DMS 273 (cell line): ENCODE results near the gene PPDPF.
A peak's percentile ranks its signal among the peaks of the same experiment; 100 is the strongest.

Experiments used
- DNase-seq: peaks from one replicate; lab custom pipeline; 2025; ENCODE audit not compliant: unreplicated experiment; lab: John Stamatoyannopoulos, UW

Gene PPDPF

DNA sequence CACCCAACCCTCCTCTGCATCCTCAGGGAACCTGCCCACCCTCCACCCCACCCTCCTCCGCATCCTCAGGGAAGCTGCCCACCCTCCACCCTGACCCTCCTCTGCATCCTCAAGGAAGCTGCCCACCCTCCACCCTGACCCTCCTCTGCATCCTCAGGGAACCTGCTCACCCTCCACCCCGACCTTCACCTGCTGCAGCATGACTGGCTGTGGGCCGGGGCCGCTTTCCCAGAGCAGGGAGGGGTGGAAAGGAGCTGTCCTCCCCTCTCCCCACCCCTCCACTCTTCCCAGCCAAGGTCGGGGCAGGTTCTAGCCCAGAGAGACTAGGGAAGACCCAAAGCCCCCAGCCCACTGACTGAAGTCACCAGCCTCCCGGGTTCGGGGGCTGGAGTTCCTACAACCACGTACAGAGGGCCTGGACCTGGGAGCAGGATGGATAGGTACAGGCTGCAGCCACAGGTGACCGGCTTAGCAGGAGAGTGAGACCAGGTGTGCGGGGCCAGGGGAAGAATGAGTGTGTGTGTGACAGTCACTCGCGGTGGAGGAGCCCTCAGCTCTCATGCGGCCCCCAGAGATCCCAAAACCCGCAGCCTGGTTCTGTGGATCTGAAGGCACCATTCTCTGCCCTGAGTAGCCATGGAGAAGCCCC lies 33.3 kb upstream of the PPDPF start:
- DNase-seq = no peak

GRCh38 chr20:63487781-63488241 lies 32.8 kb upstream of the PPDPF start:
- DNase-seq = no peak

DNA sequence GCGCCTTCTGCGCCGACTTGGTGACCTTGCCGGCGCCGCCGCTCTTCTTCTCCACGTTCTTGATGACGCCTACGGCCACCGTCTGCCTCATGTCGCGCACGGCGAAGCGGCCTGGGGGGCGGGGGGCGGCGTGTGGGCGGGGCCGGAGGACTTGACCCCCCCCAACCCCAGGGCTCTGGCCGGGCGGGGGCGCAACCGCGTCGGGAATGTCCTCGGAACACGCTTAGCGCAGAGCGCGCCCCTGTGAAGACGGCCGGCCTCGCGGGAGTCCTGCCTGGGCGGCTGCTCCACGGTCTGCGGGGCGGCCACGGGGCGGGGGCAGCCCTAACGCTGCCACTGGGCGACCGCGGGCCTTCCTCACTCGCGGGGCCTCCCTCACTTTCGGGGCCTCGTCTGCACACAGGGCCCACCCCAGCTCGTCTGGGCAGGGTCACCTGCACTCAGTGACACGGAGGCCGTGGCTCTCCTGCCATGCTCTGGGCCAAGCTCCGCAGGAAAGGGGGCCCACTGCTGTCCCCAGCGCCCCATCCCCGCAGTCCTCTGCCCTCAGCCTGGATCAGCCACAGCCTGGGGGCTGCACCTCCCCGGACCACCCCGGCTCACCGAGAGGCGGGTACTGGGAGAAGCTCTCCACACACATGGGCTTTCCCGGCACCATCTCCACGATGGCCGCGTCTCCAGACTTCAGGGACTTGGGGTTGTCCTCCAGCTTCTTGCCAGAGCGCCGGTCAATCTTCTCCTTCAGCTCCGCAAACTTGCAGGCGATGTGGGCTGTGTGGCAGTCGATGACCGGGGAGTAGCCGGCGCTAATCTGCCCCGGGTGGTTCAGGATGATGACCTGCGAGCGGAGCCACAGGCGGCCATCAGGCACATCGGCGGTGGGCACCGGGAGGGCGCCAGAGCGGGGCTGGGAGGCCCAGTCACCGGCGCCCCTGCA lies 32.0 kb upstream of the PPDPF start:
- no peak for DNase-seq

DNA sequence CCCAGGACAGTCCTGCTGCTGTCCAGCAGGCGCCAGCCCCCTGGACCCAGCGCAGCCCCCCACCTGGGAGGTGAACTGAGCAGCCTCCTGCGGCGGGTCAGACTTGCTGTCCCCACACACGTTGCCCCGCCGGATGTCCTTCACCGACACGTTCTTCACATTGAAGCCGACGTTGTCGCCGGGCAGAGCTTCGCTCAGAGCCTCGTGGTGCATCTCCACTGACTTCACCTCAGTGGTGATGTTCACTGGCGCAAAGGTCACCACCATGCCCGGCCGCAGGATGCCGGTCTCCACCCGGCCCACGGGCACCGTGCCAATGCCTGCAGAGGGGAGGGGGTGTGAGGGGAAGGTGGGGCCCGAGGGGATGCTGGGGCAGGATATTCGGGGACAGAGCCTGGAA lies 30.1 kb upstream of the PPDPF start:
- DNase-seq = no peak

DNA sequence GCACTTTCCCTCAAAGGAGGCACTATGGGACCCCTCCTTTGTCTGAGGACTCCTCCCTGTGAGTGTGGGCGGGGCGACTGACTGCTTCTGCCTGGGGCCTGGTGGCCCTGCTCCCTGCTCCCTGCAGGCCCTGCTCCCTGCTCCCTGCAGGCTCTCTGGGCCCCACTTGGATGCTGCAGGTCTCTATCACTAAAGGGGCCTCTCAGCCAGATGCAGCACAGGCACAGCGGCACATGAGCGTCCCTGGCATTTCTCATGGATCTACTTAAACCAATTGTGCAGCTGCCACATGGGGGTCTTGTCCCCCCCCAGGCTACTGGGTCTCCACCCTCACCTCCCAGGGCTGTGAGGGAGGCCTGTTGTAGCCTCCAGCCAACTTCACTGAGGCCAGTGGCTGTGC lies 29.5 kb upstream of the PPDPF start:
- DNase-seq = no peak

- DNase-seq = no peak
Measured at GRCh38 chr20:63491635-63492230, 28.8 kb upstream of the PPDPF start.

- no peak for DNase-seq
Measured at GRCh38 chr20:63492518-63492917, 28.0 kb upstream of the PPDPF start.

GRCh38 chr20:63492982-63493381 lies 27.6 kb upstream of the PPDPF start:
- DNase-seq = no peak

DNA sequence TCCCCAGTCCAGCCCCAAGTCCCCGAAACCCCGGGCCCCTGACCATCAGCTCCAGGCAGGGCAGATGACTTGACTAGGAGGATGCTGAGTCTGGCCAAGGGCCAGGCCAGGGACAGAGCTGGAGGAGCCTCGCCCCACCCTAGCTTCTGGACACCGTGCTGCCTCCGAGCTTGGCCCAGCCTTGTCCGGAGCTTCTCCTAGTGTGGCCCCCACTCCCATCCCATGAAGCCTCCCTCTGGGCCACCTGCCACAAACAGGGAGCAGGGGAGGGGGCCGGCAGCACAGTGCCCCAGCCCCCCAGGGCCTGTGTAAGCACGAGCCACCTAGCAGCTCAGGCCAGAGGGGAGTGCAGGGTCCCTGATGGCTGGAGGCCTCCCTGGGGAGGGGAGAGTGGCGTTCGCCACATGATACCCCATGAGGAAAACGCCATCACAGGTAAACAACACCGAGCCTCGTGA lies 27.0 kb upstream of the PPDPF start:
- DNase-seq = no peak

DNA sequence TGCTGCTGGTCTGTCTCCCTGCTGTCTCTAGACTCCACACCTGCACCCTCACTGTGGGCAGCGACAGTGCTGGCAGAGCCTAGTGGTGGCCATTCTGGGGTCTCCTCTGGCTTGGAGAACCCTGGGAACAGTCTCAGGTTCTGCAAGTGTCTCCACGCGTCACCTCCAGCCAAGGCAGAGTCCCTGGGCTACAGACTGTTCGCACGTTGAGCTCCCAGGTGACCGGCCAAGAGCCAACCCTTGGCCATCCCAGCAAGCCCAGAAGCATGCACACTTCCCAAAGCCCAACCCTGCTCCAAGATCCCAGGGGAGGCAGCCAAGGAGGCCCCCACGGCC lies 26.5 kb upstream of the PPDPF start:
- no peak for DNase-seq

DNA sequence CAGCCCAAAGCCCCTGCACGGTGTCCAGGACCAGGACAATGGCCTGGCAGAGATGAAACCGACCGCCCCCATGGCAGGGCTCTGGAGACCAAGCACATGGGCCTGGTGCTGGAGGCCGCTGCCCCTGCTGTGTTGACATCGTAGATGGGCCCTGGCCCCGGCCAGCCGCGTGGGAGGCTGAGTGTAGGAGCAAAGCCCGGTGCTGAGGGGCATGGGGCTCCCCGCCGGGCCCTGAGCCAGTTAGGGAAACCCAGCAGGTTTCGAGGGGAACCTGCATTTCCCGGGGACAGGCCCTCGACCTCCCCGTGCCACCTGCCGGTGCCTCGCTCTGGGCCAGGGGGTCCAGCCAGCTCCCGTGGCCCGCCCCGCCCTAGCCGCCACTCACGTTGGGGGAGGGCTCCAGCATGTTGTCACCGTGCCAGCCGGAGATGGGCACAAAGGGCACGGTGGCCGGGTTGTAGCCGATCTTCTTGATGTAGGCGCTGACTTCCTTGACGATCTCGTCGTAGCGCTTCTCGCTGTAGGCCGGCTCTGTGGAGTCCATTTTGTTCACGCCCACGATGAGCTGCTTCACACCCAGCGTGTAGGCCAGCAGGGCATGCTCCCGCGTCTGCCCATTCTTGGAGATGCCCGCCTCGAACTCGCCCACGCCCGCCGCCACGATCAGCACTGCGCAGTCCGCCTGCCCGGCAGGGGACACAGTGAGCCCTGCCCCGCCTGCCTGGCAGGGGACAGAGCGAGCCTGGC lies 26.0 kb upstream of the PPDPF start:
- no peak for DNase-seq

DNA sequence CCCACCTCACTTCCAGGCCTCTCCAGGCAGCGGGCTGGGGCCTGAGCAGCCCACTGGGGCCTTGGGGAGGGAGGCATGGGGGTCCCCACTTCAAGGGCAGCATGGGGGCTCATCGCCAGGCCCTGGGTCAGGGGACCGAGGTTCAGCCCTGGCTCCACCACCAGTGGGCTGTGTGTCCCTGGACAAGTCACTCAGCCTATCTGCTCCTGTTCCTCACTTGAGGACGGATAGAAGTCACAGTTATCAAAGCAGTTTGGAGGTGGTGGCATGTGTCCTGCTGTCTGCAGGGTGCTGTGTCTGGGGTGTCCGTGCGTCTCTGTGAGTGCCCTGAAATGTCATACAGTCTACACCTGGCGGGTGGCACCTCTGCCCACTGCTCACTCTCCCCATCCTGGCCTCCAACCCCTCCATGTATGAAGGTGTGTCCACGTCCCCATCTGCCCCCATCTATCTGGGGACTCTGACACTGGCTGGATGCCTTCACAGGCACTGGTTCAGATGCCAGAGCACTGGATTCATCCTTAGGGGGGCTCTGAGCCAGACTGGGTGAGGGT lies 25.3 kb upstream of the PPDPF start:
- no peak for DNase-seq

DNA sequence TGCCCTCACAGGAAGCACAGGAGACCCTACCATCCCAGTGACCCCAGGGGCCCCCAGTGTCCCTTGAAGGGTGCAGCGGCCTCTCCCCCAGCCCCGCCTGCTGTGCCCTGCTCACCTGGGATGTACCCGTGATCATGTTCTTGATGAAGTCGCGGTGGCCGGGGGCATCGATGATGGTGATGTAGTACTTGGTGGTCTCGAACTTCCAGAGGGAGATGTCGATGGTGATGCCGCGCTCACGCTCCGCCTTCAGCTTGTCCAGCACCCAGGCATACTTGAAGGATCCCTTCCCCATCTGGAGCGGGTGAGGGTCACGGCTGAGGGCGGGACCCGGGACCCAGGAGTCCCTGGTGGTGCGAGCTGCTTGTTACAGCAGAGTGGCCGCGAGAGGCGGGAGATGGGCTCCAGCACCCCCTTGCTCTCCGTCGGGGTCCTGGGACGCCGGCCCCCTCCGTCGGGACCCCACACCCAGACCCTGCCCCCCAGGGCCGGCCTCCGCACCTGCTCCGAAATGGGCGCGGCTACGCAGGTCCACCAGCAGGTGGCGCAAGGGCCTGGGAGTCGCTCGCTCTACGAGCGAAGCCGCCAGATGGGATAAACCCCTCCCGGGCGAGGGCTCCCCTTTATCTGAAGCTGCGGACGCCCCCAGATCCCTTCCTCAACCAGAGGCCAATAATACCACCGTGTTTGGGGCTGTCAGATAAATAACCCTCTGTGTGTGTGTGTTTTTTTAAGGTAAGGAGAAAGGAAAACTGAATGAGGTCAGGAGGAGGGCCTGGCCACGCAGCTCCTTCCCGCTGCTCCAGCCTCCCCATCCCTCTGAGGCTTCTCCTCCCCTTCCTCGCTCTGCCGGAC lies 24.6 kb upstream of the PPDPF start:
- DNase-seq = peak; percentile 72

DNA sequence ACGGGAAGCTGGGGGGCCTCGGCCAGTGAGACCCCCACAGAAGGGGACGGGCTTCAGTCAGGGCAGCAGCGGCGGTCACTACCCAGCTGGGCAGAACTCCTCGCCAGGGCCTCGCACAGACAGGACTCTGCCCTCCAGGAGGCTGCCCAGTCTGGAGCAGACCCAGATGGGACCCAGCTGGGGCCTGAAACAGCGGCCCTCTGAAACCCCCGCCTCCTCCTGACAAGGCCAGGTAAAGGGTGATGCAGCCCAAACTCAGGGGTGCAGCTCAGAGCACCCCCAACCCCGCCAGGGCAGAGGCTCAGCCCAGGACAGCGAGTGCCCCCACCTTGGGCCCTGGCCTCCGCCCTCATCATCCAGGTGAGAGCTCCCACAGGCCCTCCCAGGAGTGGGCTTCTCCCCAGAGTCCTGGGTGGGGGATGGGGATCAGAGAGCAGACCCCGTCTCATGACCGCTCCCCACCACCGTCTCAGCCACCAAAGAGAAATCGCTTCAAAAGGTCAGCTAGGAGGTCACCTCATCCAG lies 23.9 kb upstream of the PPDPF start:
- no peak for DNase-seq

DNA sequence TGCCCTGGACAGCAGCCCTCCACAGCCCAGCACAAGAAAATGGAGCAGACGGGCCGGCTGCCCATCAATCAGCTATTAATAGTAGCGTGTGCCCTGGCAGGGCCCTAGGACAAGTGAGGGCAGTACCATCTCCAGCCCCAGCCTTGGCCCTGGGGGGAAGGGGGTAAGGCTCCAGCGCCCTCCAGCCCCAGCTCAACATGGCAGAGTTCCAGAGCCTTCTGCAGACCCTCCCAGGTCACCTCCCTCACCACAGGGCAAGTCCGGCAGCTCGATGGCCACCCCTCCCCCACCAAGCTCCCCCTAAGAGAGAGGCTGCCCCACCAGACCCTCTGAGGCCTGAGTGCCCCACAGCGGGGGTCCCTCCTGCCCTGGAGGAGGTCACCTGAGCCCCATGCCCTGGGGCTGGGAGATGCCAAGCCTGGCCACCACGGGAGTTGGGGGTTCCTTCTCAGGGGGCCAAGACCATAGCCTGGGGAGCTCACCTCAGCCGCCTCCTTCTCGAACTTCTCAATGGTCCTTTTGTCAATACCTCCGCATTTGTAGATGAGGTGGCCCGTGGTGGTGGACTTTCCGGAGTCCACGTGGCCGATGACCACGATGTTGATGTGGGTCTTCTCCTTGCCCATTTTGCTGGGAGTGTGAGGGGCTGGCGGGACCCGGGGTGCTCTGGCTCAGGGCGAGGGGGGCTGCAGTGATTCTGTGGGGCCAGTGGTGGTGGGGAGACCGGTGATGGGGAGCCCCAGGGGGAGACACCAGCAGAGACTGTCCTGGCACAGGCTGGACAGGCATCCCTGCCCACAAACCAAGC lies 23.2 kb upstream of the PPDPF start:
- no peak for DNase-seq

- peak; percentile 65 for DNase-seq
Measured at GRCh38 chr20:63497946-63498935, 22.3 kb upstream of the PPDPF start.

DNA sequence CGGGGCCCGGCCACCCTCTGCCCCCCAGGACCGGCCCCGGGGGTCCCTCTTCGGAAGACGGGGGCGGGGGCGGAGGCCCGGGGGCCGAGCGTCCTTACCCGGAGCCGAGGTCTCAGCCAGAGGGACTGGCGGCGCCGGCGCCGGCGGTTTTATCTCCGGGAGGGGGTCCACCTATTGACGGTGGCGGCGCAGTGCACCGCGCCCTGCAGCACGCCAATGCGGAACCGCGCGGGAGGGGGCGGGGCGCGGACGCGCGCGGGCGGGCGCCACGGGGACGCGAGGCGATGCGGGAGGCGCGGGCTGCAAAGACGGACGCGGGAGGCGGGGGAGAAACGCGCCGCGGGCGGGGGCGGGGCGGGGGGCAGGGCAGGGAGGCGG lies 21.6 kb upstream of the PPDPF start, which contains the start of gene EEF1A2:
EEF1A2 (minus strand) TSS at position 124 of the 378 bp plus-strand sequence. CDS start 1,320 bp downstream, outside the sequence.
- peak; percentile 86 for DNase-seq
